ENCODE data around the gene IRX3.

GRCh38 chr16:54296543-54296942, 10.0 kb upstream of the IRX3 start:
- TF ChIP-seq EZH2 (IDR thresholded peaks at IDR 0.05; ENCODE audit: low read length, missing control alignments) (no peak), CTCF (conservative IDR thresholded peaks at IDR 0.05 in 1 of 2, IDR thresholded peaks at IDR 0.05 in 1 of 2; ENCODE audit: low read depth in 1 of 2, low read length in 2 of 2) (no peak)
